Nephron progenitor cell (in vitro differentiated cells): ENCODE measurements around the gene TCP11L2.
"Not testable (repeated sequence)": the region's sequence is repeated elsewhere in the genome, so short reads cannot be mapped to it uniquely, and the experiment has no call there.

ENCODE experiments used
- DNase-seq: peaks from one replicate; pipeline ENCODE4 v3.0.0; 2021
- H3K27ac Mint-ChIP-seq: 2 replicates; pipeline ENCODE4 v1.8.0; 2021; ENCODE audit warnings: mild to moderate bottlenecking, moderate library complexity, mixed read lengths
- H3K27me3 Mint-ChIP-seq: 2 replicates; pipeline ENCODE4 v1.8.0; 2021; ENCODE audit warnings: mild to moderate bottlenecking, low read depth, mixed read lengths; ENCODE audit not compliant: poor library complexity
- H3K36me3 Mint-ChIP-seq: 2 replicates; pipeline ENCODE4 v1.8.0; 2021; ENCODE audit warnings: low read depth, mixed read lengths
- H3K4me1 Mint-ChIP-seq: 2 replicates; pipeline ENCODE4 v1.8.0; 2021; ENCODE audit warnings: mixed read lengths
- H3K4me3 Mint-ChIP-seq: 2 replicates; pipeline ENCODE4 v1.8.0; 2021; ENCODE audit warnings: mild to moderate bottlenecking, moderate library complexity, mixed read lengths
- H3K9me3 Mint-ChIP-seq: 2 replicates; pipeline ENCODE4 v1.8.0; 2021; ENCODE audit warnings: mild to moderate bottlenecking, moderate library complexity, mixed read lengths
- TF ChIP-seq, protein P1 (sequence below): fragments of 200-600 bp; sonication (generic); IDR thresholded peaks from 2 replicates; pipeline ENCODE4 v1.5.0; 2021; ENCODE audit warnings: antibody characterized with exemption

TCP11L2 gene

DNA sequence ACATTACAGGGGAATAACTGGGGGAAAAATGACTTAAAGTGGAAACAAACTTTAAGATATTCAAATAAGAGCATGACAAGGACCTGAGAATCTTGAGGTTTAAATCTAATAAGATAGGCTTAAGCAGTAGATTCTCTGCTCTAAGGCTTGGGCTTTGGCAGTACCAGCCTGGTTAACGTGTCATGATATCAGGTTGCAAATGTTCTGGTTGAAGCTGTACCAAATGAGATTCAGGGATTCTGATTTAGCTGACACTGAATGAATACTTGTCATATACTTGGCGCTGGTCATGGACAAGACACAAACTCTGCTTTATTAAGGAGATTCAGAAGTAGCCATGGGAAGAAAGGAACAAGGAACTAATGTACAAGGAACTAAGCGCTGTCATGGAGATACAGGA, 6.1 kb downstream of the TCP11L2 start:
- TF ChIP-seq, protein P1, sequence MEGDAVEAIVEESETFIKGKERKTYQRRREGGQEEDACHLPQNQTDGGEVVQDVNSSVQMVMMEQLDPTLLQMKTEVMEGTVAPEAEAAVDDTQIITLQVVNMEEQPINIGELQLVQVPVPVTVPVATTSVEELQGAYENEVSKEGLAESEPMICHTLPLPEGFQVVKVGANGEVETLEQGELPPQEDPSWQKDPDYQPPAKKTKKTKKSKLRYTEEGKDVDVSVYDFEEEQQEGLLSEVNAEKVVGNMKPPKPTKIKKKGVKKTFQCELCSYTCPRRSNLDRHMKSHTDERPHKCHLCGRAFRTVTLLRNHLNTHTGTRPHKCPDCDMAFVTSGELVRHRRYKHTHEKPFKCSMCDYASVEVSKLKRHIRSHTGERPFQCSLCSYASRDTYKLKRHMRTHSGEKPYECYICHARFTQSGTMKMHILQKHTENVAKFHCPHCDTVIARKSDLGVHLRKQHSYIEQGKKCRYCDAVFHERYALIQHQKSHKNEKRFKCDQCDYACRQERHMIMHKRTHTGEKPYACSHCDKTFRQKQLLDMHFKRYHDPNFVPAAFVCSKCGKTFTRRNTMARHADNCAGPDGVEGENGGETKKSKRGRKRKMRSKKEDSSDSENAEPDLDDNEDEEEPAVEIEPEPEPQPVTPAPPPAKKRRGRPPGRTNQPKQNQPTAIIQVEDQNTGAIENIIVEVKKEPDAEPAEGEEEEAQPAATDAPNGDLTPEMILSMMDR, result no peak
- H3K9me3 Mint-ChIP-seq, result no peaks in the 10 kb centered on the region
- H3K36me3 Mint-ChIP-seq, result no peaks in the 10 kb centered on the region
- H3K27me3 Mint-ChIP-seq, result peaks cover 13% of the 10 kb centered on the region
- no peak for DNase-seq
- no peak overlapping the region for H3K27ac Mint-ChIP-seq
- no peak overlapping the region for H3K4me3 Mint-ChIP-seq
- H3K4me1 Mint-ChIP-seq, result peaks cover 56% of the 10 kb centered on the region

DNA sequence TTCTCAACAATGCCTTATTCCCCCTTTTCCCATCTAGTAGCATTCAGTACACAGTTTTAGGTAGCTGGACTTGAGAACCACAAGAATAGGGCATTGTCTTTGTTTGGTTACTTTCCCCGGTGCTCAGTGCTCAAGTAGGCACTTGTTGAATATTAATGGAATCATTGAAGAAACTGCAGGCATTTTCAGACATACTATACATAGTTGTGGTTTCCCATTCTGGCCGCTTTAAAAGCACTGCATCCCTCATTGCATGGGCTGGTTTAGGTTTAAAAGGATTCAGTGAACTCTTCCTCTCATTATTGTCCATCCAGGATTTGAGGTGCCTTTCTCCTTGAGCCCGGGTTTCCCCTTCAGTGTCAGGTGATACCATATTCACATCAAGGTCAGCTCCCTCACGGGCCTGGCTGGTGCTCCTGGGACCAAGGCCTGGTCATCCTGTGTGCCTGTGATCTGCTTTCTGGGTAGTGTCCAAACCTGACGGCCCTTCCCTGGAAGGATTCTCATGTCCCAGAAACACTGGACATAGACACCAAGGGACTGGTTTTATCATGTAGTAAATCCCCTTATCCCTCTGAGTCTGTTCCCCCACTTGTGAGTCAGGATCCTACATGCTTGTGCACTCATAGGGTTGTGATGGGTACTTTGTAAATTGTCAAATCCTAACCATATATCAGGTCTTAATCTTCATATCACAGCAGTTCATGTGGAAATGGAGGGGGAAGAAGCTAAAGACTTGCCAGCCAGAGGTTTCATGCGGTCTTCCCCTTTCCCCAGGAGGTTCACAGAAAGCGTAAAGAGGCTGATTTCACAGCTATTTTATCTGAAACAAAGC, 7.4 kb downstream of the TCP11L2 start:
- H3K27ac Mint-ChIP-seq, result no peak overlapping the region
- TF ChIP-seq, protein P1, result no peak
- no peak for DNase-seq
- no peaks in the 10 kb centered on the region for H3K9me3 Mint-ChIP-seq
- peaks cover 9% of the 10 kb centered on the region for H3K27me3 Mint-ChIP-seq
- H3K36me3 Mint-ChIP-seq, result peaks cover 7% of the 10 kb centered on the region
- peaks cover 43% of the 10 kb centered on the region for H3K4me1 Mint-ChIP-seq
- H3K4me3 Mint-ChIP-seq, result no peak overlapping the region

DNA sequence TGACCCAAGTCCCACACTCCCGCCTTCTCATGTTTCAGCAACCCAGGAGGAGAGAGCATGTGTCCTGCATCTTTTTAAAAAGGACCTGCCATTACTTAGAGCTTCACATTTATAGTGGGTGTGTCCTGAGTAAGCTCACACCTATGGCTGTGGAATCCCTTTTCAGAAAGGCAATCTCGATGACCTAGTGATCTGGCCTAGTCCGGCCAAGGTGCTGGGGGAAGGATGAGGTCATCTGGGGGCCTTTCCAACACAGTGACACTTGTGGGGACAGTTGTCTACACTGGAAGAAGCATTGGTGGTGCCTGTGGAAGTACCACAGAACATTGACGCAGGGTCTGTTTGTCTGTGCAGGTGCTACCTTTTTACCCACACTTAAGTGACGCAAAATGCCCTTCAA, 8.2 kb downstream of the TCP11L2 start:
- DNase-seq, result no peak
- Mint-ChIP-seq H3K9me3 (no peaks in the 10 kb centered on the region), H3K36me3 (peaks cover 15% of the 10 kb centered on the region), H3K4me1 (peaks cover 39% of the 10 kb centered on the region), H3K27ac (peak overlapping the region; percentile 2), H3K4me3 (no peak overlapping the region), H3K27me3 (peaks cover 3% of the 10 kb centered on the region)
- TF ChIP-seq, protein P1, result no peak

DNA sequence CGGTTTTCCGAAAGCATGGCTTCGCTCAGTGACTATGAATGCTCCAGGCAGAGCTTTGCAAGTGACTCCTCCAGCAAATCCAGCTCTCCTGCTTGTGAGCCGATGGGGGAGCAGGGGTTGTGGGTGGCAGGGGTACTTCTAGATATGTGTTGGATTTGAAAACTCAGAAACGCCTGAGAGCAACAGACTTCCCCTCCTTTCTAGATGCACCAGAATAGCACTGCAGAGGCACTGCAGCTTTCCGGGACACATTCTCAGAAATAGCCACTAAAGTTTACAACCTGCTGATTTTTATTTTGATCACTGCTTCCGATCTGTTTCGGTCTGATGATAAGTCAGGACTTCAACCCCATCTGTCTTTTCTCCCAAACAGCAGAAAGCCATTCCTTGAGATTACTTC, 8.6 kb downstream of the TCP11L2 start:
- Mint-ChIP-seq H3K9me3 (no peaks in the 10 kb centered on the region), H3K27ac (peak overlapping the region; percentile 2), H3K27me3 (peaks cover 3% of the 10 kb centered on the region), H3K4me1 (peaks cover 37% of the 10 kb centered on the region), H3K4me3 (no peak overlapping the region), H3K36me3 (peaks cover 17% of the 10 kb centered on the region)
- TF ChIP-seq, protein P1, result no peak
- DNase-seq, result no peak

DNA sequence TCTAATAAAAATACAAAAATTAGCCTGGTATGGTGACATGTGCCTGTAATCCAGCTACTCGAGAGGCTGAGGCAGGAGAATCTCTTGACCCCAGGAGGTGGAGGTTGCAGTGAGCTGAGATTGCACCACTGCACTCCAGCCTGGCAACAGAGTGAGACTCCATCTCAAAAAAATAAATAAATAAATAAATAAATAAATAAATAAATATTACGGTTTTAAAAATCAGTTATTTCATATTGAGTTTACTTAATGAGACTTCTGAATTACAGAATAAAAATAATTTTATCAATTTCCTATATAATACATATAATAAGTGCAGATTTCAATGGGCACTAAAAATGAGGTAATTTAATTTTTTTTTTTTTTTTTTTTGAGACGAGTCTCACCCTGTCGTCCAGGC, 10.9 kb downstream of the TCP11L2 start:
- H3K9me3 Mint-ChIP-seq, H3K27ac Mint-ChIP-seq, DNase-seq, H3K27me3 Mint-ChIP-seq, H3K4me3 Mint-ChIP-seq: not testable (repeated sequence)
- Mint-ChIP-seq H3K4me1 (peaks cover 34% of the 10 kb centered on the region), H3K36me3 (peaks cover 32% of the 10 kb centered on the region)

DNA sequence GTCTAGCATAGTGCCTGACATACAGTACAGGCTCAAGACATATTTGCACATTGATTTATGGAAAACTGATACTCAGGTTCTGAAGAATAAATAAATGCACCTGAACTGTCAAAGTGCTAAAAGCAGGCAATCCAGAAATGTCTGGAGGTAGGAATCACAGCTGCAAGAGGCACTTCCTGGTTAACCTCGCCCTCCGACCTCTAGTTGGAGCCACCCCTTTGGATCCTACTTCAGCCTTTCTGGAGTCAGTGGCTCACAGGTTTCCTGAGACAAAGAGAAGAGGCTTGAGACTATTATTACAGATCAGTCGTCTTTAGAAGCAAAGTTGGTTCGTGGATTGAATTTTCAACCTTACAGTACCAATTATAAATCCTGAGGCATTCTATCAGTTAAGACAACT, 13.0 kb downstream of the TCP11L2 start:
- peaks cover 16% of the 10 kb centered on the region for H3K4me1 Mint-ChIP-seq
- H3K27ac Mint-ChIP-seq, result no peak overlapping the region
- H3K27me3 Mint-ChIP-seq, result no peaks in the 10 kb centered on the region
- no peaks in the 10 kb centered on the region for H3K9me3 Mint-ChIP-seq
- TF ChIP-seq, protein P1, result no peak
- H3K4me3 Mint-ChIP-seq, result no peak overlapping the region
- no peak for DNase-seq
- H3K36me3 Mint-ChIP-seq, result peaks cover 50% of the 10 kb centered on the region
